Upper lobe of right lung (tissue), 1 donor: ENCODE results near the gene CABP2. TPM values are rescaled to one million over a fixed set of nuclear protein-coding genes. Genes with fewer than 3 reads are reported as not detected.

Source experiments
- ATAC-seq: fragments of 200-7000 bp; cut with Tn5 transposase; one replicate; pipeline ENCODE4 v1.9.1; 2020; ENCODE audit warnings: mild to moderate bottlenecking, moderate library complexity
- DNase-seq: peaks from one replicate; pipeline ENCODE4 v3.0.0-alpha.2; 2020
- H3K27ac ChIP-seq: fragments of 200-600 bp; one replicate; pipeline ENCODE4 v1.8.0; 2022
- H3K27me3 ChIP-seq: fragments of 200-600 bp; one replicate; pipeline ENCODE4 v1.8.0; 2022; ENCODE audit warnings: mild to moderate bottlenecking
- H3K36me3 ChIP-seq: fragments of 200-600 bp; one replicate; pipeline ENCODE4 v1.8.0; 2022
- H3K4me1 ChIP-seq: fragments of 200-600 bp; one replicate; pipeline ENCODE4 v1.8.0; 2022
- H3K4me3 ChIP-seq: fragments of 200-600 bp; one replicate; pipeline ENCODE4 v1.8.0; 2022; ENCODE audit warnings: mild to moderate bottlenecking
- H3K9me3 ChIP-seq: fragments of 200-600 bp; one replicate; pipeline ENCODE4 v1.8.0; 2022
- intact Hi-C: fragments of 100-400 bp; cut with DNase I; formaldehyde crosslinking; loops from one replicate; pipeline ENCODE4 v1.11.0; 2022
- total RNA-seq: library from RNA; stranded (reverse); fragmentation: NEBNext Ultra II Directional; extraction: Animal tissue kit (Norgen Biotek cat#: 25700); gene quantifications from one replicate; pipeline ENCODE4 v1.2.1, GENCODE V29; 2021
- TF ChIP-seq, protein P1 (sequence below): fragments of 200-600 bp; IDR thresholded peaks from one replicate; pipeline ENCODE4 v1.8.0; 2022; ENCODE audit warnings: antibody characterized with exemption
- donor health status: DM: no; HTN: yes; CAD: no; lungs with severe emphysema.

The CABP2 gene
- total RNA-seq, 1 donor from 2014 or later = not detected

GRCh38 chr11:67523556-67524479 is 572 bp upstream of the CABP2 start:
- H3K36me3 ChIP-seq = no peaks in the 10 kb centered on the region
- H3K4me3 ChIP-seq = no peak overlapping the region
- no peaks in the 10 kb centered on the region for H3K27me3 ChIP-seq
- no peaks in the 10 kb centered on the region for H3K9me3 ChIP-seq
- intact Hi-C loops = no loop called here
- DNase-seq (no peak), ATAC-seq (no peak)
- TF ChIP-seq, protein P1, sequence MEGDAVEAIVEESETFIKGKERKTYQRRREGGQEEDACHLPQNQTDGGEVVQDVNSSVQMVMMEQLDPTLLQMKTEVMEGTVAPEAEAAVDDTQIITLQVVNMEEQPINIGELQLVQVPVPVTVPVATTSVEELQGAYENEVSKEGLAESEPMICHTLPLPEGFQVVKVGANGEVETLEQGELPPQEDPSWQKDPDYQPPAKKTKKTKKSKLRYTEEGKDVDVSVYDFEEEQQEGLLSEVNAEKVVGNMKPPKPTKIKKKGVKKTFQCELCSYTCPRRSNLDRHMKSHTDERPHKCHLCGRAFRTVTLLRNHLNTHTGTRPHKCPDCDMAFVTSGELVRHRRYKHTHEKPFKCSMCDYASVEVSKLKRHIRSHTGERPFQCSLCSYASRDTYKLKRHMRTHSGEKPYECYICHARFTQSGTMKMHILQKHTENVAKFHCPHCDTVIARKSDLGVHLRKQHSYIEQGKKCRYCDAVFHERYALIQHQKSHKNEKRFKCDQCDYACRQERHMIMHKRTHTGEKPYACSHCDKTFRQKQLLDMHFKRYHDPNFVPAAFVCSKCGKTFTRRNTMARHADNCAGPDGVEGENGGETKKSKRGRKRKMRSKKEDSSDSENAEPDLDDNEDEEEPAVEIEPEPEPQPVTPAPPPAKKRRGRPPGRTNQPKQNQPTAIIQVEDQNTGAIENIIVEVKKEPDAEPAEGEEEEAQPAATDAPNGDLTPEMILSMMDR = no peak
- H3K27ac ChIP-seq = no peak overlapping the region
- no peaks in the 10 kb centered on the region for H3K4me1 ChIP-seq

DNA sequence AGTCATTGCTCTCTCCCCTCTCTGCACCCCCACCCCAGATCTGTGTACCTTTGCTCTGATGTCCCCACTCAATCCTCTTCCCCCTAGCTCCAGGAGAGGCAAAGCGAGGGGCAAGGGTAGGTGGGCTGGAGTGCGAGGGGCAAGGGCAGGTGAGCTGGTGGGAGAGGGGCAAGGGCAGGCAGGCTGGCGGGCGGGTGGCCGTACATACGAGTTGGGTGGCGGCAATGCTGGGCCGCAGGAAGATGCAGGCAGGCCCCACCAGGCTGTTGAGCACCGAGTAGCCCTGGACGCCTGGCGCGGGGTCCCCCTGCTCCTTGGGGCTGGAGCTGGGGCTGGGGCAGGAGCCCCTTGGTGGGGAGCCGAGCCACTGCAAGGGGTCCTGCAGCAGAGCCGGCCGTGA is 908 bp downstream of the CABP2 start:
- Histone ChIP-seq H3K27me3 (no peaks in the 10 kb centered on the region), H3K4me3 (no peak overlapping the region), H3K36me3 (no peaks in the 10 kb centered on the region), H3K27ac (no peak overlapping the region), H3K9me3 (no peaks in the 10 kb centered on the region), H3K4me1 (no peaks in the 10 kb centered on the region)
- TF ChIP-seq, protein P1 = no peak
- no peak for ATAC-seq
- intact Hi-C loops = no loop called here
- DNase-seq = no peak

- Histone ChIP-seq H3K27me3 (no peaks in the 10 kb centered on the region), H3K4me1 (no peaks in the 10 kb centered on the region), H3K27ac (no peak overlapping the region), H3K9me3 (no peaks in the 10 kb centered on the region), H3K36me3 (no peaks in the 10 kb centered on the region), H3K4me3 (no peak overlapping the region)
- TF ChIP-seq, protein P1 = no peak
- intact Hi-C loops = no loop called here
- DNase-seq (no peak), ATAC-seq (no peak)
Observed at GRCh38 chr11:67521924-67522323, 1.3 kb downstream of the CABP2 start.

DNA sequence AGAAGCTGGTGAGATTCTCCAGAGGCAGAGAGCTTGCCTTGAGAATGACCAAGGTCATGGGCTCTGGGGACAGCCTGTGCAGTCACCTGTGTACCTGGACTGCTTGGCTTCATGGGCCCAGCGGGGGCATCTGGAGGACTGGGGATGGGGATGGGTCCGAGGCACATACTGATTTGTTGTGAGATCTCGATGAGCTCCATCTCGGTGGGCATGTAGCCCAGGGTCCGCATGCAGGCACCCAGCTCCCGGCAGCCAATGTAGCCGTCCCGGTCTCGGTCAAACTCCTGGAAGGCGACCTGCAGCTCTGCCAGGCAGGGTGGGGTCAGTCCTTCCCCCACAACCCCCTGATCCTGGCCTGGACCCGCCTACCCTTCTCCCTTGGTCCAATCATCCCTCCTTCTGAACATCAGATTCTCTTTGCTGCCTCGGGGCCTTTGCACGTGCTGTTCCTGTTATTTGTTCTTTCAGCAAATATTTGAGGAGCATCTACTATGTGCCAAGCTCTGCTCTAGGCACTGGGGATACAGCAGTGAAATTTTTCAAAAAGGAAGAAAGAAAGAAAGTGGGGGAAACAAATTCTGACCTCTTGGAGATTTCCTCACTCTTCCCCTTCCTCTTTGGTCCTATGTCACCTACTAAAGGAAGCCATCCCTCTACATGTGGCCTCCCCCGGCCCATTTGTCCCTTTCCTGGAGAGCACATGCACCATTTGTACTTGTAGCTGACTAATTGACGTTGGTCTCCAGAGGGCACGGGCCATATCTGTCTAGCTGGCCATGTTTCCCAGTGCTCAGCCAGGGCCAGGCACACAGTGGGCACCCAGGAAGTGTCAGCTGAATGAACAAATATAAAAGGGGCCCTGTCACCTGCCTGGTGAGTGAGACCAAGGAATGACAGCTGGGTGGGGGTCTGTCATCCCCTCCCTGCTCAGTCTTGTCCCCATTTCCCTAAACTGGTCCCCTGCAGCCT is 2.1 kb downstream of the CABP2 start:
- H3K27me3 ChIP-seq = no peaks in the 10 kb centered on the region
- TF ChIP-seq, protein P1 = no peak
- no peak overlapping the region for H3K27ac ChIP-seq
- DNase-seq (no peak), ATAC-seq (no peak)
- no peaks in the 10 kb centered on the region for H3K4me1 ChIP-seq
- no peak overlapping the region for H3K4me3 ChIP-seq
- intact Hi-C loops = no loop called here
- no peaks in the 10 kb centered on the region for H3K9me3 ChIP-seq
- H3K36me3 ChIP-seq = no peaks in the 10 kb centered on the region

DNA sequence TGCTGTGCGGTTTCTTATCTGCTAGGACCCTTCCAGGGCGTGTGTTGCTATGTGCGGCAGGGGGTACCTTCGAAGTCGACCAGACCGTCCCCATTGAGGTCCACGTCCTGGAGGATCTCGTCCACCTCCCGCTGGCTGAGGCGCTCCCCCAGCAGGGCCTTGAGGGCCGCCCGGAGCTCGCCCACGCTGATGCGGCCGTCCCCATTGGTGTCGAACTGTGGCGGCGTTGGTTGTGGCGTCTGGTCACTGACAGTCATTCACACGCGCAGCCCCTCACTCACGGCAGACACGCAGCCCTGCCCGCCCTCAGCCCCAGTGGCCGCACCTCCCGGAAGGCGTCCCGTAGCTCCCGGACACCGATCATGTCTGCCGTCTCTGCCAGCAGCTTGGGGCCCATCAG is 3.5 kb downstream of the CABP2 start:
- DNase-seq = no peak
- H3K4me3 ChIP-seq = no peak overlapping the region

More for the DNA sequence above, 3.5 kb downstream of the CABP2 start:
- TF ChIP-seq, protein P1 = no peak
- Histone ChIP-seq H3K4me1 (no peaks in the 10 kb centered on the region), H3K27ac (no peak overlapping the region), H3K36me3 (no peaks in the 10 kb centered on the region), H3K27me3 (no peaks in the 10 kb centered on the region), H3K9me3 (no peaks in the 10 kb centered on the region)
- intact Hi-C loops = no loop called here
- no peak for ATAC-seq
